GM18505 (cell line): ENCODE measurements around the gene EIF4E3.

ENCODE experiments used
- ATAC-seq: cut with Tn5 transposase; IDR thresholded peaks from one replicate; pipeline ENCODE4 v1.9.1; 2021; ENCODE audit not compliant: unreplicated experiment
- POLR2A ChIP-seq: IDR thresholded peaks from 4 replicates; pipeline ENCODE4 v1.6.1; 2011; ENCODE audit warnings: borderline replicate concordance; ENCODE audit not compliant: insufficient read depth, insufficient read length; ENCODE audit errors: extremely low read depth

Gene EIF4E3

GRCh38 chr3:71742621-71743020 lies 17.4 kb upstream of the EIF4E3 start:
- TF ChIP-seq POLR2A: no peak
- no peak for ATAC-seq

- TF ChIP-seq POLR2A: no peak
- no peak for ATAC-seq
Measured at GRCh38 chr3:71734881-71735280, 9.7 kb upstream of the EIF4E3 start.

GRCh38 chr3:71733319-71733718 lies 8.1 kb upstream of the EIF4E3 start:
- no peak for ATAC-seq
- no peak for TF ChIP-seq POLR2A

- no peak for TF ChIP-seq POLR2A
- ATAC-seq: no peak
Measured at GRCh38 chr3:71732637-71733036, 7.4 kb upstream of the EIF4E3 start.

- no peak for TF ChIP-seq POLR2A
- ATAC-seq: no peak
Measured at GRCh38 chr3:71728632-71729342, 3.6 kb upstream of the EIF4E3 start.

GRCh38 chr3:71726146-71726545 lies 944 bp upstream of the EIF4E3 start:
- ATAC-seq: no peak
- TF ChIP-seq POLR2A: no peak

- ATAC-seq: peak; percentile 50
Measured at GRCh38 chr3:71724584-71725270, 475 bp downstream of the EIF4E3 start.

GRCh38 chr3:71724171-71724453 lies 1.1 kb downstream of the EIF4E3 start:
- TF ChIP-seq POLR2A: no peak
- ATAC-seq: no peak

More at GRCh38 chr3:71724584-71725270, 475 bp downstream of the EIF4E3 start:
- no peak for TF ChIP-seq POLR2A

GRCh38 chr3:71723452-71724170 lies 1.6 kb downstream of the EIF4E3 start:
- TF ChIP-seq POLR2A: no peak
- peak; percentile 40 for ATAC-seq

GRCh38 chr3:71722693-71723092 lies 2.5 kb downstream of the EIF4E3 start:
- TF ChIP-seq POLR2A: no peak
- ATAC-seq: no peak

- TF ChIP-seq POLR2A: no peak
- ATAC-seq: no peak
Measured at GRCh38 chr3:71721651-71722157, 3.5 kb downstream of the EIF4E3 start.

GRCh38 chr3:71721002-71721401 lies 4.2 kb downstream of the EIF4E3 start:
- no peak for TF ChIP-seq POLR2A
- no peak for ATAC-seq

- ATAC-seq: no peak
- no peak for TF ChIP-seq POLR2A
Measured at GRCh38 chr3:71718072-71718471, 7.1 kb downstream of the EIF4E3 start.

GRCh38 chr3:71714595-71714994 lies 10.6 kb downstream of the EIF4E3 start:
- ATAC-seq: no peak
- no peak for TF ChIP-seq POLR2A
